CD4-positive, alpha-beta T cell (primary cell): ENCODE measurements around the gene ATP2B2. TPM values are rescaled to one million over a fixed set of nuclear protein-coding genes. Genes with fewer than 3 reads are reported as not detected.

Source experiments
- ATAC-seq: fragments of 200-7000 bp; cut with Tn5 transposase; one replicate; pipeline ENCODE4 v1.10.0; 2022; ENCODE audit warnings: mild to moderate bottlenecking; ENCODE audit not compliant: poor library complexity
- CTCF ChIA-PET: fragments of 350-600 bp; sonication (Branson Sonifier 250); formaldehyde crosslinking; loops from one replicate; lab custom pipeline; 2021; ENCODE audit warnings: antibody characterized with exemption, inconsistent platforms; lab: Charles Lee
- POLR2A ChIA-PET: fragments of 350-600 bp; sonication (Branson Sonifier 250); formaldehyde crosslinking; loops from one replicate; lab custom pipeline; 2021; ENCODE audit warnings: antibody characterized with exemption, inconsistent platforms; lab: Charles Lee
- DNase-seq, 14 experiments: peaks; one replicate each; pipeline ENCODE4 v3.0.0-alpha.2; 2013 to 2020; ENCODE audit warnings: mixed read lengths in 2 of 14
- H3K27ac ChIP-seq, 2 donors: one replicate each; pipeline versions ENCODE4 v1.5.1 to v1.7.0; 2013; ENCODE audit warnings: low read length in 2 of 2, low read depth in 1 of 2, mild to moderate bottlenecking in 1 of 2
- H3K27me3 ChIP-seq, 2 experiments: 1 replicate in 1 of 2; 2 replicates in 1 of 2; pipeline versions ENCODE4 v1.6.1 to v1.7.0; 2013; ENCODE audit warnings: low read length in 2 of 2, control low read depth in 1 of 2, mild to moderate bottlenecking in 1 of 2, moderate library complexity in 1 of 2; ENCODE audit not compliant: insufficient read depth in 2 of 2, control insufficient read depth in 1 of 2
- H3K36me3 ChIP-seq: one replicate; pipeline ENCODE4 v1.6.1; 2013; ENCODE audit warnings: low read length, control low read depth; ENCODE audit not compliant: insufficient read depth
- H3K4me1 ChIP-seq: one replicate; pipeline ENCODE4 v1.6.1; 2013; ENCODE audit warnings: low read length, control low read depth; ENCODE audit not compliant: insufficient read depth
- H3K4me3 ChIP-seq: one replicate; pipeline ENCODE4 v1.5.1; 2013; ENCODE audit warnings: mild to moderate bottlenecking, low read length, moderate library complexity
- H3K9me3 ChIP-seq, 2 experiments: 1 replicate in 1 of 2; 2 replicates in 1 of 2; pipeline versions ENCODE4 v1.6.1 to v1.7.0; 2013; ENCODE audit warnings: low read length in 2 of 2, mild to moderate bottlenecking in 2 of 2, control low read depth in 1 of 2, moderate library complexity in 1 of 2; ENCODE audit not compliant: control insufficient read depth in 1 of 2, insufficient read depth in 1 of 2
- H3K27ac Mint-ChIP-seq: one replicate; pipeline ENCODE4 v1.8.0; 2020; ENCODE audit warnings: mixed read lengths
- H3K27me3 Mint-ChIP-seq: one replicate; pipeline ENCODE4 v1.8.0; 2021; ENCODE audit warnings: mixed read lengths
- H3K36me3 Mint-ChIP-seq: one replicate; pipeline ENCODE4 v1.8.0; 2021; ENCODE audit warnings: low read depth, mixed read lengths
- H3K4me1 Mint-ChIP-seq: one replicate; pipeline ENCODE4 v1.8.0; 2021; ENCODE audit warnings: low read depth, mixed read lengths
- H3K4me3 Mint-ChIP-seq: one replicate; pipeline ENCODE4 v1.8.0; 2020; ENCODE audit warnings: mild to moderate bottlenecking, mixed read lengths
- H3K9me3 Mint-ChIP-seq: one replicate; pipeline ENCODE4 v1.8.0; 2020; ENCODE audit warnings: mixed read lengths
- intact Hi-C, 2 experiments: fragments of 100-400 bp; cut with DNase I in 1 of 2; cut with micrococcal nuclease in 1 of 2; formaldehyde crosslinking; loops; one replicate each; pipeline versions ENCODE4 v1.15.1 to v1.9.0; 2023 to 2025; cut with DNase I, micrococcal nuclease
- total RNA-seq, 174 experiments: library from RNA in 2 of 174; stranded (reverse) in 2 of 174; gene quantifications; one replicate each; pipeline ENCODE4 v1.2.3 and lab custom pipeline; 2021 to 2026
- TF ChIP-seq, protein P1 (sequence below): fragments of 200-600 bp; IDR thresholded peaks from one replicate; pipeline ENCODE4 v1.8.0; 2022; ENCODE audit warnings: antibody characterized with exemption, mild to moderate bottlenecking

ATP2B2 gene
- total RNA-seq, 2 experiments from 2014 or later: not detected

DNA sequence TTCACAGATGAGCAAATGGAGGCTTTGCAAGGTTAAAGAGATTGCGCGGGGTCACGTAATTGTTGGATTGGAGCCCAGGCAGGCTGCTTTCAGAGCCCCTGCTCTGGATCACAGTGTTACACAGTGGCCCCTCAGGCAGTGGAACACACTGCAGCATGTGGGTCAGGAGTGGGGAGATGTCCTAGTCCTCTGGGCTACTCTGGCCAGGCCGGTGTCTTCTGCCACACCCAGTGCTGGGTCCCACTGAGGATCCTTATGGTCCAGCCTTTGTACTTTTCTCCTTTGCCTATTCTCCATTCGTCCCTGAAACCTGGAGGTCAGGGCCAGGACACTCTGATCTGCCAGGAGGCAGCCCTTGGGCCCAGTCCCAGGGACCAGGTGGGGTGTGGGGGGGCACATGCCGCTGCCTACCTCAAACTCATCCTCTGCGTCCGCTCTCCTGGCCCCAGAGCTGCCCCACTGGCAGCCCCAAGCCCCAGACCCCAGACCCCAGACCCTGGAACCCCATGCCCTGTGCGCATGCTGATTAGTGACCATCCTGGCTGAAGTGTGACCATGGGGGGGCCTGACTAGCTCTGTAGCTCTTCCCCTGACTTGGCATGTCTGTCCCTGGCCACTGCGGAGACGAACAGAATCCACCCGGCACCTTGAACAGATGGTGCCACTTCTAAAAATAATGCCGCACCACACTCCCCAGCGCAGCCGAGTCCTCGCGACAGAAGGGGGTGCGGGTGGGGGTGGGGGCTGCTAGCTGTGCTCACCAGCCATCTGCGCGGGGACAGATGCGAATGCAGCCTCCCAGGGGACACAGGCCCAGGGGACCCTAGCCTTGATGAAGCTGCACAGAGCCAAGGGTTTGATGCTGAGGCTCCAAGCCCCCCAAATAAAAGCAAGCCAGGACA lies 41.6 kb downstream of the ATP2B2 start:
- H3K4me3 ChIP-seq: no peak overlapping the region
- TF ChIP-seq, protein P1, sequence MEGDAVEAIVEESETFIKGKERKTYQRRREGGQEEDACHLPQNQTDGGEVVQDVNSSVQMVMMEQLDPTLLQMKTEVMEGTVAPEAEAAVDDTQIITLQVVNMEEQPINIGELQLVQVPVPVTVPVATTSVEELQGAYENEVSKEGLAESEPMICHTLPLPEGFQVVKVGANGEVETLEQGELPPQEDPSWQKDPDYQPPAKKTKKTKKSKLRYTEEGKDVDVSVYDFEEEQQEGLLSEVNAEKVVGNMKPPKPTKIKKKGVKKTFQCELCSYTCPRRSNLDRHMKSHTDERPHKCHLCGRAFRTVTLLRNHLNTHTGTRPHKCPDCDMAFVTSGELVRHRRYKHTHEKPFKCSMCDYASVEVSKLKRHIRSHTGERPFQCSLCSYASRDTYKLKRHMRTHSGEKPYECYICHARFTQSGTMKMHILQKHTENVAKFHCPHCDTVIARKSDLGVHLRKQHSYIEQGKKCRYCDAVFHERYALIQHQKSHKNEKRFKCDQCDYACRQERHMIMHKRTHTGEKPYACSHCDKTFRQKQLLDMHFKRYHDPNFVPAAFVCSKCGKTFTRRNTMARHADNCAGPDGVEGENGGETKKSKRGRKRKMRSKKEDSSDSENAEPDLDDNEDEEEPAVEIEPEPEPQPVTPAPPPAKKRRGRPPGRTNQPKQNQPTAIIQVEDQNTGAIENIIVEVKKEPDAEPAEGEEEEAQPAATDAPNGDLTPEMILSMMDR: no peak
- ATAC-seq (no peak), DNase-seq (no peak)
- CTCF ChIA-PET: no interaction called here
- no peaks in the 10 kb centered on the region for H3K4me1 ChIP-seq
- H3K27me3 Mint-ChIP-seq: peaks cover 9% of the 10 kb centered on the region
- no peak overlapping the region for H3K4me3 Mint-ChIP-seq
- no peaks in the 10 kb centered on the region for H3K36me3 ChIP-seq
- H3K27me3 ChIP-seq: no peaks in the 10 kb centered on the region
- no peak overlapping the region for H3K27ac ChIP-seq
- no peaks in the 10 kb centered on the region for H3K4me1 Mint-ChIP-seq
- intact Hi-C loops: no loop called here
- H3K36me3 Mint-ChIP-seq: no peaks in the 10 kb centered on the region
- POLR2A ChIA-PET: no interaction called here
- H3K9me3 ChIP-seq: peaks cover 0 to 3% of the 10 kb centered on the region in 2 experiments
- H3K9me3 Mint-ChIP-seq: no peaks in the 10 kb centered on the region
- H3K27ac Mint-ChIP-seq: no peak overlapping the region

DNA sequence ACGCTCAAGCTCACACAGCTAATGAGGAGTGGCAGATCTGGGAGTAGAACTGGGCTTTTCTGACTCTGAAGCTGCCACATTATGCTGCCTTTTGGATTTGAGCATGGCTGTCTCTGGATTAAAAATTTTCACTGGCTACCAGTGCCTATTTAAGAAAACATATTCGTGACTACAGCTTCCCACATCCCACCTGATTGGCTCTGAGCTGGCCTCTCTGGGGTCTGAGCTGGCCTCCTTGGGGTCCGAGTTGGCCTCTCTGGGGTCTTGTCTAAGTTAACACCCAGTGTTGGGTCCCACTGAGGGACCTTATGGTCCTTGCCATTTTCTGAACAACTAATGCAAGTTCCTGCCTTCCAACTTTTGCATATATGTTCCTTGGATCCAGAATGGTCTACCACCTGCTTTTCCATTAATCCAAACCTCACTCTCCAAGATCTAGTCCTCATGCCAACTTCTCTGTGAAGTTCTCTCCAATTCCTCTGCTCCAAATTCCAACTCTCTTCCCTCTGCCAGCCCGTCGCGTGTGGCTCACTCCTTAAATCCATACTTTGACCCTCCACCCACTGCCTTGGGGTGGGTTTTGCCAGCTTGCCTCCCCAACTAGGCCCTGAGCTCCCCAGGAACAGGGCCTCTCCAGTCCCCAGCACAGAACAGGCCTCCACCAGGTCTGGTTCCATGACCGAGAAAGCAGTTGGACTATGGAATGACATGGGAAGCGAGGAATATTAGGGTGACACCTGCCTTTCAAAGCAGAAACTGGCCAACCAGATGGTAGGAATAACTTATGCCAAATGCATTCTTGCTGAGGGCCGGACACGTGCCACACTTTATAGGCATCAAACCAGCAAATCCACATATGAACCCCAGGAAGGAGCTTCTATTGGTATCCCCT lies 42.5 kb downstream of the ATP2B2 start:
- H3K27ac Mint-ChIP-seq: no peak overlapping the region

DNA sequence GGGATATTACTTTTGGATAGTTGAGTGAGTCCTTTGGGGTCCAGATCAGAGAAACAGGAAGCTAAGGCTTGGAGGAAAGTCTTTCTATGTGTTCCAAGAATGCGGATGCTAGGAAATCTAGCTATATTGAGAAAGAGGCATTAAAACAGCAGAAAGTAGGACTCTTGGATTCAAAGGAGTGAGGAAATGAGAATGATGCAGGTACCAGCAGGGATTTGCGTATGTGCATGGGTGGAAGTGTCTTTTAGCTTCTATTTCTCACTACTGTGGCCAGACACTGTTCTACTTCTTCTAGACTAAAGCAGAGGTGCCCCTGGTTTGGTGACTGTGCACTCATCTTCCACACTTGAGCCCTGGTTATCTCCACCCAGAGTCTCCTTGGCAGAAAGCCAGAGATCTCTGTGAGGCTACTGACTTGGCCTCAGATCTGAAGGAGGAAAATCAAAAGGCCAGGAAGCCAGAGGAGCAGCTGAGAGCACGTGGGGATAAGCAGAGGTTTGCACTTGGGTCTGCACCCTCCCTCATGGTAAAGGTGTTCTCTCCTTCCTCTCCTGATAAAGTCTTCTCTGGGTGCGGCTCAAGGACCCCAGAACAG lies 44.3 kb downstream of the ATP2B2 start:
- Histone ChIP-seq H3K4me1 (no peaks in the 10 kb centered on the region), H3K4me3 (no peak overlapping the region), H3K36me3 (no peaks in the 10 kb centered on the region), H3K9me3 (peaks cover 0 to 3% of the 10 kb centered on the region in 2 experiments), H3K27ac (no peak overlapping the region), H3K27me3 (no peaks in the 10 kb centered on the region)
- H3K27me3 Mint-ChIP-seq: peaks cover 3% of the 10 kb centered on the region
- H3K36me3 Mint-ChIP-seq: no peaks in the 10 kb centered on the region
- H3K4me1 Mint-ChIP-seq: no peaks in the 10 kb centered on the region
- ChIA-PET POLR2A (no interaction called here), CTCF (no interaction called here)
- no peak overlapping the region for H3K4me3 Mint-ChIP-seq
- no peak overlapping the region for H3K27ac Mint-ChIP-seq
- intact Hi-C loops: no loop called here
- ATAC-seq (no peak), DNase-seq (no peak)
- TF ChIP-seq, protein P1: no peak
- H3K9me3 Mint-ChIP-seq: no peaks in the 10 kb centered on the region

More for the DNA sequence above, 42.5 kb downstream of the ATP2B2 start:
- Mint-ChIP-seq H3K4me1 (no peaks in the 10 kb centered on the region), H3K27me3 (peaks cover 5% of the 10 kb centered on the region), H3K36me3 (no peaks in the 10 kb centered on the region), H3K4me3 (no peak overlapping the region), H3K9me3 (no peaks in the 10 kb centered on the region)
- ChIA-PET POLR2A (no interaction called here), CTCF (no interaction called here)
- H3K4me3 ChIP-seq: no peak overlapping the region
- H3K9me3 ChIP-seq: peaks cover 0 to 3% of the 10 kb centered on the region in 2 experiments
- TF ChIP-seq, protein P1: no peak
- no peaks in the 10 kb centered on the region for H3K4me1 ChIP-seq
- H3K27me3 ChIP-seq: no peaks in the 10 kb centered on the region
- intact Hi-C loops: no loop called here
- no peak for ATAC-seq
- DNase-seq: no peak
- no peak overlapping the region for H3K27ac ChIP-seq
- no peaks in the 10 kb centered on the region for H3K36me3 ChIP-seq
